H9 (cell line): Measurements from ENCODE around the gene AP3D1. TPM values are rescaled to one million over a fixed set of nuclear protein-coding genes. Genes with fewer than 3 reads are reported as not detected.

ENCODE experiments used
- DNase-seq: peaks from one replicate; pipeline ENCODE4 v3.0.0-alpha.2; 2017
- H2AFZ ChIP-seq: one replicate; pipeline ENCODE4 v1.6.1; 2013; ENCODE audit warnings: mild to moderate bottlenecking, low read length, control low read depth, moderate library complexity
- H2AK5ac ChIP-seq: 2 replicates; pipeline ENCODE4 v1.6.1; 2013; ENCODE audit warnings: low read length, control low read depth, mixed read lengths; ENCODE audit not compliant: insufficient read length
- H2BK120ac ChIP-seq: one replicate; pipeline ENCODE4 v1.6.1; 2013; ENCODE audit warnings: low read depth, mild to moderate bottlenecking, low read length, control low read depth, inconsistent platforms; ENCODE audit not compliant: poor library complexity, severe bottlenecking
- H2BK12ac ChIP-seq: 2 replicates; pipeline ENCODE4 v1.6.1; 2013; ENCODE audit warnings: low read length, control low read depth, mixed read lengths, low read depth; ENCODE audit not compliant: insufficient read length
- H2BK15ac ChIP-seq: 2 replicates; pipeline ENCODE4 v1.6.1; 2013; ENCODE audit warnings: low read depth, low read length, control low read depth
- H2BK20ac ChIP-seq: one replicate; pipeline ENCODE4 v1.6.1; 2013; ENCODE audit warnings: low read depth, mild to moderate bottlenecking, low read length, control low read depth, inconsistent platforms; ENCODE audit not compliant: poor library complexity, severe bottlenecking
- H2BK5ac ChIP-seq: 2 replicates; pipeline ENCODE4 v1.6.1; 2013; ENCODE audit warnings: low read length, control low read depth, mixed read lengths; ENCODE audit not compliant: insufficient read length
- H3K14ac ChIP-seq: 2 replicates; pipeline ENCODE4 v1.6.1; 2013; ENCODE audit warnings: low read length, control low read depth; ENCODE audit not compliant: insufficient read depth
- H3K18ac ChIP-seq: 2 replicates; pipeline ENCODE4 v1.6.1; 2013; ENCODE audit warnings: low read depth, mild to moderate bottlenecking, mixed read lengths, low read length, control low read depth; ENCODE audit not compliant: insufficient read length
- H3K23ac ChIP-seq: 2 replicates; pipeline ENCODE4 v1.6.1; 2013; ENCODE audit warnings: low read length, control low read depth, mixed read lengths, low read depth; ENCODE audit not compliant: insufficient read length
- H3K23me2 ChIP-seq: 2 replicates; pipeline ENCODE4 v1.6.1; 2013; ENCODE audit warnings: low read depth, mild to moderate bottlenecking, mixed read lengths, low read length, control low read depth; ENCODE audit not compliant: insufficient read length, poor library complexity, severe bottlenecking
- H3K27ac ChIP-seq: 2 replicates; pipeline ENCODE4 v1.5.1; 2013; ENCODE audit warnings: low read length, control low read depth, mixed read lengths, low read depth; ENCODE audit not compliant: insufficient read length
- H3K27me3 ChIP-seq: 2 replicates; pipeline ENCODE4 v1.6.1; 2013; ENCODE audit warnings: low read length, control low read depth, inconsistent platforms; ENCODE audit not compliant: insufficient read depth
- H3K4ac ChIP-seq: 2 replicates; pipeline ENCODE4 v1.6.1; 2013; ENCODE audit warnings: low read depth, mild to moderate bottlenecking, control low read depth, inconsistent platforms, low read length, moderate library complexity
- H3K4me1 ChIP-seq: 2 replicates; pipeline ENCODE4 v1.6.1; 2013; ENCODE audit warnings: low read length, control low read depth, inconsistent platforms; ENCODE audit not compliant: insufficient read depth
- H3K4me2 ChIP-seq: 2 replicates; pipeline ENCODE4 v1.6.1; 2013; ENCODE audit warnings: low read length, control low read depth, mixed read lengths; ENCODE audit not compliant: insufficient read length, insufficient read depth
- H3K56ac ChIP-seq: 2 replicates; pipeline ENCODE4 v1.6.1; 2013; ENCODE audit warnings: low read depth, mild to moderate bottlenecking, mixed read lengths, low read length, control low read depth; ENCODE audit not compliant: insufficient read length
- H3K79me1 ChIP-seq: 2 replicates; pipeline ENCODE4 v1.6.1; 2013; ENCODE audit warnings: low read depth, mild to moderate bottlenecking, moderate library complexity, low read length, control low read depth, inconsistent platforms; ENCODE audit not compliant: insufficient read depth, poor library complexity, severe bottlenecking
- H3K79me2 ChIP-seq: 2 replicates; pipeline ENCODE4 v1.6.1; 2013; ENCODE audit warnings: low read length, control low read depth, inconsistent platforms; ENCODE audit not compliant: insufficient read depth
- H3K9ac ChIP-seq: 2 replicates; pipeline ENCODE4 v1.6.1; 2013; ENCODE audit warnings: low read length, control low read depth, mixed read lengths; ENCODE audit not compliant: insufficient read length; ENCODE audit errors: extremely low read depth
- H3K9me3 ChIP-seq: one replicate; pipeline ENCODE4 v1.6.1; 2013; ENCODE audit warnings: low read depth, low read length, inconsistent platforms; ENCODE audit not compliant: control insufficient read depth
- H3T11ph ChIP-seq: one replicate; pipeline ENCODE4 v1.6.1; 2013; ENCODE audit warnings: mild to moderate bottlenecking, low read length, control low read depth, inconsistent platforms
- H4K20me1 ChIP-seq: one replicate; pipeline ENCODE4 v1.6.1; 2013; ENCODE audit not compliant: control insufficient read depth, insufficient read length, insufficient read depth
- H4K5ac ChIP-seq: 2 replicates; pipeline ENCODE4 v1.6.1; 2013; ENCODE audit warnings: low read depth, mild to moderate bottlenecking, mixed read lengths, low read length, control low read depth; ENCODE audit not compliant: insufficient read length
- H4K8ac ChIP-seq: replicated peaks from 2 replicates; pipeline ENCODE4 v1.6.1; 2013; ENCODE audit warnings: low read length, control low read depth, mixed read lengths, low read depth; ENCODE audit not compliant: insufficient read length
- H4K91ac ChIP-seq: 2 replicates; pipeline ENCODE4 v1.6.1; 2013; ENCODE audit warnings: low read depth, mild to moderate bottlenecking, moderate library complexity, mixed read lengths, low read length, control low read depth; ENCODE audit not compliant: insufficient read length
- H3K27ac Mint-ChIP-seq, 3 experiments: 2 replicates in 2 of 3; 3 replicates in 1 of 3; pipeline ENCODE4 v1.8.0; 2020 to 2021; ENCODE audit warnings: mixed read lengths in 3 of 3, mild to moderate bottlenecking in 1 of 3, moderate library complexity in 1 of 3
- H3K27me3 Mint-ChIP-seq: 2 replicates; pipeline ENCODE4 v1.8.0; 2021; ENCODE audit warnings: low read depth, mild to moderate bottlenecking, moderate library complexity, mixed read lengths
- H3K36me3 Mint-ChIP-seq, 3 experiments: 2 replicates in 2 of 3; 3 replicates in 1 of 3; pipeline ENCODE4 v1.8.0; 2020 to 2021; ENCODE audit warnings: low read depth in 3 of 3, mixed read lengths in 3 of 3; ENCODE audit not compliant: insufficient read depth in 1 of 3
- H3K4me1 Mint-ChIP-seq, 2 experiments: 2 replicates each; pipeline ENCODE4 v1.8.0; 2020; ENCODE audit warnings: mixed read lengths in 2 of 2
- H3K4me3 Mint-ChIP-seq, 2 experiments: 2 replicates in 1 of 2; 3 replicates in 1 of 2; pipeline ENCODE4 v1.8.0; 2020 to 2021; ENCODE audit warnings: mild to moderate bottlenecking in 2 of 2, mixed read lengths in 2 of 2, moderate library complexity in 1 of 2
- H3K9me3 Mint-ChIP-seq, 2 experiments: 2 replicates in 1 of 2; 3 replicates in 1 of 2; pipeline ENCODE4 v1.8.0; 2020; ENCODE audit warnings: mild to moderate bottlenecking in 2 of 2, mixed read lengths in 2 of 2, moderate library complexity in 1 of 2
- WGBS: extraction: QIAGEN DNeasy Blood & Tissue Kit; methylation state at CpG from one replicate; pipeline ENCODE4 v1.1.7; 2013; ENCODE audit warnings: missing lambda C conversion rate, low lambda C conversion rate, mixed read lengths; ENCODE audit not compliant: insufficient read length; ENCODE audit errors: extremely low coverage; 5-methylcytosine and 5-hydroxymethylcytosine counted together
- total RNA-seq: library from RNA; stranded (reverse); gene quantifications from 2 replicates; pipeline ENCODE4 v1.2.1, GENCODE V29; 2021
- TF ChIP-seq, protein P1 (sequence below): fragments of 200-600 bp; sonication (generic); conservative IDR thresholded peaks from 3 replicates; pipeline ENCODE4 v1.8.0; 2021; ENCODE audit warnings: antibody characterized with exemption, mild to moderate bottlenecking

The AP3D1 gene
- total RNA-seq, 1 experiment from 2014 or later, result 142 TPM

DNA sequence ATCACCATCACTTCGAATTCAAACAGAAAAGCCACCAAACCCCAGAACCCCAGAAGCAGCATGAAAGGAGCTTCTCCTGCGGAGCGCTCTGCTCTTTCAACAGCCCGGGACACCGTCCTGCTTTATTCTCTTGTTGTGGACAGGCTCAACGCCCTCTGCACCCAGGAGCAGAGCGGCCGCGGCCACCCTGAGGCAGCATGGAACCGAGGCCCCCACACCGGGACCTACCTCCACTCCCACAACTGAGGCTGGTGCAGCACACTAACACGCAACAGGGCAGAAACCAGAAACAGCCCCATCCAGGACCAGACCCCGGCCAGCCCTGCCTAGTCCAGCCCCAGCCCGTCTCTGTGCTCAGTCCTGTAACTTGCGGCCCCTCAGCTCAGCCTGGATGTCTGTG lies 7.2 kb downstream of the AP3D1 start:
- Histone ChIP-seq H3K27me3 (no peaks in the 10 kb centered on the region), H3K4me2 (no peak overlapping the region), H2BK20ac (no peak overlapping the region), H3K14ac (no peak overlapping the region; the same call in 1 of the 2 replicates), H3K23me2 (no peaks in the 10 kb centered on the region), H4K91ac (no peak overlapping the region), H4K5ac (no peak overlapping the region), H3K27ac (no peak overlapping the region), H4K8ac (no peak overlapping the region), H3K9ac (no peak overlapping the region), H4K20me1 (peaks cover 2% of the 10 kb centered on the region), H3T11ph (no peak overlapping the region), H2AFZ (no peak overlapping the region), H3K79me1 (peaks cover 7% of the 10 kb centered on the region), H3K79me2 (peaks cover 62% of the 10 kb centered on the region; the same call in 1 of the 2 replicates), H3K23ac (no peak overlapping the region), H2AK5ac (no peak overlapping the region), H3K9me3 (no peaks in the 10 kb centered on the region), H2BK5ac (no peak overlapping the region), H2BK12ac (no peak overlapping the region), H3K56ac (no peak overlapping the region), H3K4ac (no peak overlapping the region), H2BK120ac (no peak overlapping the region), H3K18ac (no peak overlapping the region), H3K4me1 (no peaks in the 10 kb centered on the region), H2BK15ac (no peak overlapping the region)
- peak overlapping the region in 2 of 3 experiments; percentile 70 to 87; a peak in 2 of 7 replicates for H3K27ac Mint-ChIP-seq
- H3K36me3 Mint-ChIP-seq, result peaks cover 9 to 31% (median 26%) of the 10 kb centered on the region in 3 experiments; a peak in 6 of 7 replicates
- peaks cover 12 to 16% of the 10 kb centered on the region in 2 experiments for H3K4me1 Mint-ChIP-seq
- no peak overlapping the region for H3K4me3 Mint-ChIP-seq
- H3K27me3 Mint-ChIP-seq, result no peaks in the 10 kb centered on the region
- H3K9me3 Mint-ChIP-seq, result no peaks in the 10 kb centered on the region
- DNase-seq, result no peak
- TF ChIP-seq, protein P1, sequence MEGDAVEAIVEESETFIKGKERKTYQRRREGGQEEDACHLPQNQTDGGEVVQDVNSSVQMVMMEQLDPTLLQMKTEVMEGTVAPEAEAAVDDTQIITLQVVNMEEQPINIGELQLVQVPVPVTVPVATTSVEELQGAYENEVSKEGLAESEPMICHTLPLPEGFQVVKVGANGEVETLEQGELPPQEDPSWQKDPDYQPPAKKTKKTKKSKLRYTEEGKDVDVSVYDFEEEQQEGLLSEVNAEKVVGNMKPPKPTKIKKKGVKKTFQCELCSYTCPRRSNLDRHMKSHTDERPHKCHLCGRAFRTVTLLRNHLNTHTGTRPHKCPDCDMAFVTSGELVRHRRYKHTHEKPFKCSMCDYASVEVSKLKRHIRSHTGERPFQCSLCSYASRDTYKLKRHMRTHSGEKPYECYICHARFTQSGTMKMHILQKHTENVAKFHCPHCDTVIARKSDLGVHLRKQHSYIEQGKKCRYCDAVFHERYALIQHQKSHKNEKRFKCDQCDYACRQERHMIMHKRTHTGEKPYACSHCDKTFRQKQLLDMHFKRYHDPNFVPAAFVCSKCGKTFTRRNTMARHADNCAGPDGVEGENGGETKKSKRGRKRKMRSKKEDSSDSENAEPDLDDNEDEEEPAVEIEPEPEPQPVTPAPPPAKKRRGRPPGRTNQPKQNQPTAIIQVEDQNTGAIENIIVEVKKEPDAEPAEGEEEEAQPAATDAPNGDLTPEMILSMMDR, result no peak
- WGBS, result no CpG with 5 or more reads among the region's 15 CpGs
